ENCODE measurements around the gene IKZF2.
A peak's percentile ranks its signal among the peaks of the same experiment; 100 is the strongest.

The IKZF2 gene

GRCh38 chr2:213125646-213126347, 25.6 kb downstream of the IKZF2 start:
- TF ChIP-seq CTCF (IDR thresholded peaks at IDR 0.05; ENCODE audit: insufficient read depth, low read depth, low read length, missing control alignments) = no peak
- DNase-seq (ENCODE audit: low read depth) = no peak
- no peak overlapping the region for H3K4me3 ChIP-seq (ENCODE audit: low read depth, low read length)

GRCh38 chr2:213122725-213123124, 28.7 kb downstream of the IKZF2 start:
- TF ChIP-seq CTCF (IDR thresholded peaks at IDR 0.05; ENCODE audit: insufficient read depth, low read depth, low read length, missing control alignments) = no peak
- no peak for DNase-seq (ENCODE audit: low read depth)
- H3K4me3 ChIP-seq (ENCODE audit: low read depth, low read length) = no peak overlapping the region

- DNase-seq (ENCODE audit: low read depth) = no peak
- TF ChIP-seq CTCF (IDR thresholded peaks at IDR 0.05; ENCODE audit: insufficient read depth, low read depth, low read length, missing control alignments) = no peak
- H3K4me3 ChIP-seq (ENCODE audit: low read depth, low read length) = no peak overlapping the region
These were observed 29.7 kb downstream of the IKZF2 start for GRCh38 chr2:213121690-213122089.

GRCh38 chr2:213119061-213119809, 32.2 kb downstream of the IKZF2 start:
- TF ChIP-seq CTCF (IDR thresholded peaks at IDR 0.05; ENCODE audit: insufficient read depth, low read depth, low read length, missing control alignments) = no peak
- H3K4me3 ChIP-seq (ENCODE audit: low read depth, low read length) = peak overlapping the region; percentile 37
- peak; percentile 79 for DNase-seq (ENCODE audit: low read depth)

- no peak for DNase-seq (ENCODE audit: low read depth)
- no peak overlapping the region for H3K4me3 ChIP-seq (ENCODE audit: low read depth, low read length)
- no peak for TF ChIP-seq CTCF (IDR thresholded peaks at IDR 0.05; ENCODE audit: insufficient read depth, low read depth, low read length, missing control alignments)
These were observed 43.1 kb downstream of the IKZF2 start for GRCh38 chr2:213108308-213108707.

- no peak for TF ChIP-seq CTCF (IDR thresholded peaks at IDR 0.05; ENCODE audit: insufficient read depth, low read depth, low read length, missing control alignments)
- DNase-seq (ENCODE audit: low read depth) = no peak
- H3K4me3 ChIP-seq (ENCODE audit: low read depth, low read length) = no peak overlapping the region
These were observed 43.7 kb downstream of the IKZF2 start for GRCh38 chr2:213107728-213108127.

Data from GM12865 (cell line).